ENCODE results near the gene RPUSD2. TPM values are rescaled to one million over a fixed set of nuclear protein-coding genes. Genes with fewer than 3 reads are reported as not detected.

The RPUSD2 gene
- polyA plus RNA-seq, 4 donors = 3.2 to 10.6 (median 7.0) TPM

GRCh38 chr15:40538976-40539375, 30.1 kb upstream of the RPUSD2 start:
- H3K27me3 ChIP-seq (ENCODE audit: control insufficient read depth in 3 of 3, insufficient read depth in 3 of 3, low read length in 3 of 3) = no peaks in the 10 kb centered on the region
- WGBS, 3 donors = 86 to 98% (median 92%) methylated on average over 6 of the region's 6 CpGs
- no peak overlapping the region for H3K27ac ChIP-seq (ENCODE audit: low read depth in 1 of 3, low read length in 2 of 3)
- peaks cover 0 to 31% (median 0%) of the 10 kb centered on the region in 3 donors for H3K36me3 ChIP-seq (ENCODE audit: control insufficient read depth in 3 of 3, insufficient read depth in 2 of 3, low read depth in 1 of 3, low read length in 3 of 3)
- no peak overlapping the region for H3K4me3 ChIP-seq (ENCODE audit: low read depth in 1 of 3, low read length in 3 of 3)
- FAIRE-seq (no peak), DNase-seq (no peak)
- H3K9me3 ChIP-seq (ENCODE audit: control insufficient read depth in 2 of 2, insufficient read depth in 1 of 2, low read depth in 1 of 2, low read length in 1 of 2) = no peaks in the 10 kb centered on the region
- peaks cover 0 to 4% (median 0%) of the 10 kb centered on the region in 3 donors for H3K4me1 ChIP-seq (ENCODE audit: control insufficient read depth in 3 of 3, insufficient read depth in 2 of 3, low read depth in 1 of 3, low read length in 2 of 3)

GRCh38 chr15:40543082-40543481, 26.0 kb upstream of the RPUSD2 start:
- 83 to 91% (median 85%) methylated on average over 3 of the region's 3 CpGs for WGBS, 3 donors
- DNase-seq = peak in 1 of 2 donors; percentile 20
- Histone ChIP-seq H3K27me3 (ENCODE audit: control insufficient read depth in 3 of 3, insufficient read depth in 3 of 3, low read length in 3 of 3) (no peaks in the 10 kb centered on the region), H3K4me1 (ENCODE audit: control insufficient read depth in 3 of 3, insufficient read depth in 2 of 3, low read depth in 1 of 3, low read length in 2 of 3) (no peaks in the 10 kb centered on the region), H3K9me3 (ENCODE audit: control insufficient read depth in 2 of 2, insufficient read depth in 1 of 2, low read depth in 1 of 2, low read length in 1 of 2) (no peaks in the 10 kb centered on the region), H3K27ac (ENCODE audit: low read depth in 1 of 3, low read length in 2 of 3) (no peak overlapping the region), H3K4me3 (ENCODE audit: low read depth in 1 of 3, low read length in 3 of 3) (no peak overlapping the region), H3K36me3 (ENCODE audit: control insufficient read depth in 3 of 3, insufficient read depth in 2 of 3, low read depth in 1 of 3, low read length in 3 of 3) (peaks cover 0 to 29% (median 0%) of the 10 kb centered on the region in 3 donors)
- FAIRE-seq = no peak

- FAIRE-seq (no peak), DNase-seq (no peak)
- Histone ChIP-seq H3K36me3 (ENCODE audit: control insufficient read depth in 3 of 3, insufficient read depth in 2 of 3, low read depth in 1 of 3, low read length in 3 of 3) (peaks cover 0 to 24% (median 0%) of the 10 kb centered on the region in 3 donors), H3K9me3 (ENCODE audit: control insufficient read depth in 2 of 2, insufficient read depth in 1 of 2, low read depth in 1 of 2, low read length in 1 of 2) (no peaks in the 10 kb centered on the region), H3K4me1 (ENCODE audit: control insufficient read depth in 3 of 3, insufficient read depth in 2 of 3, low read depth in 1 of 3, low read length in 2 of 3) (no peaks in the 10 kb centered on the region), H3K27me3 (ENCODE audit: control insufficient read depth in 3 of 3, insufficient read depth in 3 of 3, low read length in 3 of 3) (no peaks in the 10 kb centered on the region), H3K4me3 (ENCODE audit: low read depth in 1 of 3, low read length in 3 of 3) (no peak overlapping the region), H3K27ac (ENCODE audit: low read depth in 1 of 3, low read length in 2 of 3) (no peak overlapping the region)
- 68 to 76% (median 74%) methylated on average over 5 of the region's 5 CpGs for WGBS, 3 donors
Measured at GRCh38 chr15:40543631-40544294, 25.3 kb upstream of the RPUSD2 start.

GRCh38 chr15:40545457-40545856, 23.6 kb upstream of the RPUSD2 start:
- Histone ChIP-seq H3K27me3 (ENCODE audit: control insufficient read depth in 3 of 3, insufficient read depth in 3 of 3, low read length in 3 of 3) (no peaks in the 10 kb centered on the region), H3K4me3 (ENCODE audit: low read depth in 1 of 3, low read length in 3 of 3) (no peak overlapping the region), H3K36me3 (ENCODE audit: control insufficient read depth in 3 of 3, insufficient read depth in 2 of 3, low read depth in 1 of 3, low read length in 3 of 3) (peaks cover 0 to 16% (median 0%) of the 10 kb centered on the region in 3 donors), H3K9me3 (ENCODE audit: control insufficient read depth in 2 of 2, insufficient read depth in 1 of 2, low read depth in 1 of 2, low read length in 1 of 2) (no peaks in the 10 kb centered on the region), H3K27ac (ENCODE audit: low read depth in 1 of 3, low read length in 2 of 3) (no peak overlapping the region), H3K4me1 (ENCODE audit: control insufficient read depth in 3 of 3, insufficient read depth in 2 of 3, low read depth in 1 of 3, low read length in 2 of 3) (no peaks in the 10 kb centered on the region)
- WGBS, 3 donors = 64 to 74% (median 73%) methylated on average over 1 of the region's 1 CpG
- no peak for DNase-seq
- FAIRE-seq = no peak

GRCh38 chr15:40548610-40549009, 20.5 kb upstream of the RPUSD2 start:
- no peak overlapping the region for H3K4me3 ChIP-seq (ENCODE audit: low read depth in 1 of 3, low read length in 3 of 3)
- H3K4me1 ChIP-seq (ENCODE audit: control insufficient read depth in 3 of 3, insufficient read depth in 2 of 3, low read depth in 1 of 3, low read length in 2 of 3) = no peaks in the 10 kb centered on the region
- H3K9me3 ChIP-seq (ENCODE audit: control insufficient read depth in 2 of 2, insufficient read depth in 1 of 2, low read depth in 1 of 2, low read length in 1 of 2) = no peaks in the 10 kb centered on the region
- H3K36me3 ChIP-seq (ENCODE audit: control insufficient read depth in 3 of 3, insufficient read depth in 2 of 3, low read depth in 1 of 3, low read length in 3 of 3) = peaks cover 0 to 35% (median 5%) of the 10 kb centered on the region in 3 donors
- no peaks in the 10 kb centered on the region for H3K27me3 ChIP-seq (ENCODE audit: control insufficient read depth in 3 of 3, insufficient read depth in 3 of 3, low read length in 3 of 3)
- FAIRE-seq = no peak
- no peak overlapping the region for H3K27ac ChIP-seq (ENCODE audit: low read depth in 1 of 3, low read length in 2 of 3)
- 90 to 100% (median 97%) methylated on average over 2 of the region's 2 CpGs for WGBS, 3 donors
- DNase-seq = no peak

- DNase-seq (no peak), FAIRE-seq (no peak)
- Histone ChIP-seq H3K4me1 (ENCODE audit: control insufficient read depth in 3 of 3, insufficient read depth in 2 of 3, low read depth in 1 of 3, low read length in 2 of 3) (no peaks in the 10 kb centered on the region), H3K4me3 (ENCODE audit: low read depth in 1 of 3, low read length in 3 of 3) (no peak overlapping the region), H3K27me3 (ENCODE audit: control insufficient read depth in 3 of 3, insufficient read depth in 3 of 3, low read length in 3 of 3) (no peaks in the 10 kb centered on the region), H3K27ac (ENCODE audit: low read depth in 1 of 3, low read length in 2 of 3) (peak overlapping the region in 1 of 3 donors; percentile 0), H3K36me3 (ENCODE audit: control insufficient read depth in 3 of 3, insufficient read depth in 2 of 3, low read depth in 1 of 3, low read length in 3 of 3) (peaks cover 0 to 42% (median 5%) of the 10 kb centered on the region in 3 donors), H3K9me3 (ENCODE audit: control insufficient read depth in 2 of 2, insufficient read depth in 1 of 2, low read depth in 1 of 2, low read length in 1 of 2) (no peaks in the 10 kb centered on the region)
- WGBS, 3 donors = 82 to 84% (median 83%) methylated on average over 9 of the region's 9 CpGs
Measured at GRCh38 chr15:40549894-40550293, 19.2 kb upstream of the RPUSD2 start.

GRCh38 chr15:40550341-40551037, 18.6 kb upstream of the RPUSD2 start:
- Histone ChIP-seq H3K4me3 (ENCODE audit: low read depth in 1 of 3, low read length in 3 of 3) (no peak overlapping the region), H3K27ac (ENCODE audit: low read depth in 1 of 3, low read length in 2 of 3) (no peak overlapping the region), H3K36me3 (ENCODE audit: control insufficient read depth in 3 of 3, insufficient read depth in 2 of 3, low read depth in 1 of 3, low read length in 3 of 3) (peaks cover 0 to 41% (median 5%) of the 10 kb centered on the region in 3 donors), H3K9me3 (ENCODE audit: control insufficient read depth in 2 of 2, insufficient read depth in 1 of 2, low read depth in 1 of 2, low read length in 1 of 2) (no peaks in the 10 kb centered on the region), H3K4me1 (ENCODE audit: control insufficient read depth in 3 of 3, insufficient read depth in 2 of 3, low read depth in 1 of 3, low read length in 2 of 3) (no peaks in the 10 kb centered on the region), H3K27me3 (ENCODE audit: control insufficient read depth in 3 of 3, insufficient read depth in 3 of 3, low read length in 3 of 3) (no peaks in the 10 kb centered on the region)
- 85 to 91% (median 90%) methylated on average over 6 of the region's 6 CpGs for WGBS, 3 donors
- DNase-seq (no peak), FAIRE-seq (no peak)

- no peak overlapping the region for H3K4me3 ChIP-seq (ENCODE audit: low read depth in 1 of 3, low read length in 3 of 3)
- no peaks in the 10 kb centered on the region for H3K4me1 ChIP-seq (ENCODE audit: control insufficient read depth in 3 of 3, insufficient read depth in 2 of 3, low read depth in 1 of 3, low read length in 2 of 3)
- H3K9me3 ChIP-seq (ENCODE audit: control insufficient read depth in 2 of 2, insufficient read depth in 1 of 2, low read depth in 1 of 2, low read length in 1 of 2) = no peaks in the 10 kb centered on the region
- H3K27me3 ChIP-seq (ENCODE audit: control insufficient read depth in 3 of 3, insufficient read depth in 3 of 3, low read length in 3 of 3) = no peaks in the 10 kb centered on the region
- no peak for DNase-seq
- no peak overlapping the region for H3K27ac ChIP-seq (ENCODE audit: low read depth in 1 of 3, low read length in 2 of 3)
- FAIRE-seq = no peak
- peaks cover 2 to 42% (median 10%) of the 10 kb centered on the region in 3 donors for H3K36me3 ChIP-seq (ENCODE audit: control insufficient read depth in 3 of 3, insufficient read depth in 2 of 3, low read depth in 1 of 3, low read length in 3 of 3)
- 81 to 90% (median 84%) methylated on average over 4 of the region's 4 CpGs for WGBS, 3 donors
Measured at GRCh38 chr15:40554161-40554525, 15.0 kb upstream of the RPUSD2 start.

Data from small intestine (tissue), 7 donors.